Pancreas (tissue), 10 donors: ENCODE measurements around the gene PSMD9. TPM values are rescaled to one million over a fixed set of nuclear protein-coding genes. Genes with fewer than 3 reads are reported as not detected.
A peak's percentile ranks its signal among the peaks of the same experiment; 100 is the strongest.

Source experiments
- ATAC-seq, 4 donors: fragments of 200-7000 bp; cut with Tn5 transposase; one replicate each; pipeline versions ENCODE4 v1.8.0 to v1.9.1; 2020; ENCODE audit warnings: mild to moderate bottlenecking in 4 of 4, moderate library complexity in 4 of 4
- DNase-seq, 6 donors: peaks; one replicate each; pipeline ENCODE4 v3.0.0-alpha.2; 2020
- FAIRE-seq: peaks from 2 replicates; lab custom pipeline; 2012; peaks lifted over from hg19 to GRCh38; lab: Jason Lieb, UNC
- H3K27ac ChIP-seq, 4 donors: fragments of 200-600 bp; sonication (generic); 1 replicate in 3 of 4; 2 replicates in 1 of 4; pipeline versions ENCODE4 v1.5.0 to v1.8.0; 2020
- H3K27me3 ChIP-seq, 4 donors: fragments of 200-600 bp; one replicate each; pipeline ENCODE4 v1.8.0; 2021
- H3K36me3 ChIP-seq, 3 donors: fragments of 200-600 bp; sonication (generic) in 1 of 3; one replicate each; pipeline versions ENCODE4 v1.5.0 to v1.8.0; 2020 to 2021
- H3K4me1 ChIP-seq, 3 donors: fragments of 200-600 bp; one replicate each; pipeline ENCODE4 v1.8.0; 2021
- H3K4me3 ChIP-seq, 4 donors: fragments of 200-600 bp; sonication (generic) in 2 of 4; one replicate each; pipeline versions ENCODE4 v1.5.0 to v1.8.0; 2020 to 2021
- H3K9me3 ChIP-seq, 4 donors: fragments of 200-600 bp; one replicate each; pipeline ENCODE4 v1.8.0; 2021
- WGBS, 2 donors: extraction: QIAGEN DNeasy Blood & Tissue Kit; methylation state at CpG; one replicate each; pipeline ENCODE4 v1.1.7; 2013; 5-methylcytosine and 5-hydroxymethylcytosine counted together
- intact Hi-C, 3 donors: fragments of 100-400 bp; cut with DNase I; formaldehyde crosslinking; loops; one replicate each; pipeline versions ENCODE4 v1.11.1 to v1.14.2; 2022
- polyA plus RNA-seq, 2 donors: library from polyadenylated mRNA; stranded (reverse); fragments of 200-250 nt; gene quantifications; one replicate each; pipeline ENCODE4 v1.2.3, GENCODE V29; 2013
- total RNA-seq, 6 donors: library from RNA; stranded (reverse); fragmentation: NEBNext Ultra II Directional in 4 of 6; extraction: Animal tissue kit (Norgen Biotek cat#: 25700) in 4 of 6; gene quantifications; one replicate each; pipeline versions ENCODE4 v1.2.1 to v1.2.4, GENCODE V29; 2021 to 2023
- TF ChIP-seq, protein P1 (sequence below), 4 donors: fragments of 200-600 bp; sonication (generic) in 3 of 4; IDR thresholded peaks; one replicate each; pipeline versions ENCODE4 v1.5.0 to v1.8.0; 2021; ENCODE audit warnings: antibody characterized with exemption in 4 of 4
- donor health status: healthy with polysubstance abuse.
- donor health status: DM: no; HTN: no; CAD: no; lungs with moderate emphysema.
- donor health status: DM: no; HTN: no; CAD: no.
- donor health status: control.
- donor health status: control.
- donor health status: Bipolar disorder and iron deficiency.
- donor health status: DM: yes; HTN: yes; CAD: no.
- donor health status: DM: no; HTN: no; CAD: no.
- donor health status: DM: no; HTN: no; CAD: no.
- donor health status: DM: yes; HTN: yes; CAD: no.

Gene PSMD9
- total and polyA plus RNA-seq, 8 donors, result 20.5 to 39.4 (median 25.6) TPM

GRCh38 chr12:121946313-121947025, 57.9 kb downstream of the PSMD9 start:
- intact Hi-C loops, result no loop called here
- Histone ChIP-seq H3K36me3 (no peaks in the 10 kb centered on the region), H3K4me3 (no peak overlapping the region), H3K27ac (no peak overlapping the region), H3K4me1 (no peaks in the 10 kb centered on the region), H3K27me3 (no peaks in the 10 kb centered on the region), H3K9me3 (no peaks in the 10 kb centered on the region)
- DNase-seq, result no peak
- TF ChIP-seq, protein P1, sequence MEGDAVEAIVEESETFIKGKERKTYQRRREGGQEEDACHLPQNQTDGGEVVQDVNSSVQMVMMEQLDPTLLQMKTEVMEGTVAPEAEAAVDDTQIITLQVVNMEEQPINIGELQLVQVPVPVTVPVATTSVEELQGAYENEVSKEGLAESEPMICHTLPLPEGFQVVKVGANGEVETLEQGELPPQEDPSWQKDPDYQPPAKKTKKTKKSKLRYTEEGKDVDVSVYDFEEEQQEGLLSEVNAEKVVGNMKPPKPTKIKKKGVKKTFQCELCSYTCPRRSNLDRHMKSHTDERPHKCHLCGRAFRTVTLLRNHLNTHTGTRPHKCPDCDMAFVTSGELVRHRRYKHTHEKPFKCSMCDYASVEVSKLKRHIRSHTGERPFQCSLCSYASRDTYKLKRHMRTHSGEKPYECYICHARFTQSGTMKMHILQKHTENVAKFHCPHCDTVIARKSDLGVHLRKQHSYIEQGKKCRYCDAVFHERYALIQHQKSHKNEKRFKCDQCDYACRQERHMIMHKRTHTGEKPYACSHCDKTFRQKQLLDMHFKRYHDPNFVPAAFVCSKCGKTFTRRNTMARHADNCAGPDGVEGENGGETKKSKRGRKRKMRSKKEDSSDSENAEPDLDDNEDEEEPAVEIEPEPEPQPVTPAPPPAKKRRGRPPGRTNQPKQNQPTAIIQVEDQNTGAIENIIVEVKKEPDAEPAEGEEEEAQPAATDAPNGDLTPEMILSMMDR (IDR thresholded peaks at IDR 0.05), result no peak
- no peak for FAIRE-seq
- no peak for ATAC-seq
- WGBS, 2 donors, result 95 to 96% methylated on average over 2 of the region's 2 CpGs

GRCh38 chr12:121947981-121948380, 59.4 kb downstream of the PSMD9 start:
- Histone ChIP-seq H3K9me3 (no peaks in the 10 kb centered on the region), H3K36me3 (no peaks in the 10 kb centered on the region), H3K4me3 (no peak overlapping the region), H3K4me1 (no peaks in the 10 kb centered on the region), H3K27ac (no peak overlapping the region), H3K27me3 (no peaks in the 10 kb centered on the region)
- intact Hi-C loops, result no loop called here
- no peak for ATAC-seq
- 92 to 94% methylated on average over 2 of the region's 2 CpGs for WGBS, 2 donors
- DNase-seq, result no peak
- TF ChIP-seq, protein P1 (IDR thresholded peaks at IDR 0.05), result no peak
- no peak for FAIRE-seq

DNA sequence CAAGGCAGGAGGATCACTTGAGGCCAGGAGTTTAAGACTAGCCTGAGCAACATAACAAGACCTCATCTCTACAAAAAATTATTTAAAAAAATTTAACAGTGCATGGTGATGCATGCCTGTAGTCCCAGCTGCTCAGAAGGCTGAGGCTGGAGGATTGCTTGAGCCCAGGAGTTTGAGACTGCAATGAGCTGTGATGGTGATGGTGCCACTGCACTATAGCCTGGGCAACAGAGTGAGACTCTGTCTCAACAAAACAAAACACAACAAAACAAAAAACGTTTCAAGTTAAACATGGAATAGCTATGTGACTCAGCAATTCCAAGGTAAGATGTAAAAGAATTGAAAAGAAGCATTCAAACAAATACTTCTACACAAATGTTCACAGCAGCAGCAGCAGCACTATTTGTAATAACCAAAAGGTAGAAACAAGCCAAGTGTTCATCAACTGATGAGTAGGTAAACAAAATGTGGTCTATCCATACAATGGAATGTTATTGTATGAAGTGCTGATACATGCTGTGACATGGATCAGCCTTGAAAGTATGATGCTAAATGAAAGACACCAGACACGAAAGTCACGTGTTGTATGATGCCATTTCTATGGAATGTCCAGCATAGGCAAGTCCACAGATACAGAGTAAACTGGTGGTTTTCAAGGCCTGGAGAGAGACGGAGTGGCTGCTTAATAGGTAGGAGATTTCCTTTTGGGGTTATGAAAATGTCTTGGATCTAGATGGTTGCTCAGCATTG, 61.2 kb downstream of the PSMD9 start:
- Histone ChIP-seq H3K36me3 (no peaks in the 10 kb centered on the region), H3K4me3 (no peak overlapping the region), H3K4me1 (no peaks in the 10 kb centered on the region), H3K9me3 (no peaks in the 10 kb centered on the region), H3K27ac (no peak overlapping the region), H3K27me3 (no peaks in the 10 kb centered on the region)
- FAIRE-seq, result no peak
- intact Hi-C loops, result no loop called here
- WGBS, 2 donors, result 65 to 70% methylated on average over 4 of the region's 4 CpGs
- TF ChIP-seq, protein P1 (IDR thresholded peaks at IDR 0.05), result no peak
- ATAC-seq, result peak in 1 of 4 donors; percentile 18
- DNase-seq, result no peak

- TF ChIP-seq, protein P1 (IDR thresholded peaks at IDR 0.05), result no peak
- H3K4me1 ChIP-seq, result no peaks in the 10 kb centered on the region
- ATAC-seq (no peak), DNase-seq (no peak), FAIRE-seq (no peak)
- H3K4me3 ChIP-seq, result no peak overlapping the region
- H3K36me3 ChIP-seq, result no peaks in the 10 kb centered on the region
- intact Hi-C loops, result no loop called here
- H3K9me3 ChIP-seq, result no peaks in the 10 kb centered on the region
- 58 to 64% methylated on average over 4 of the region's 4 CpGs for WGBS, 2 donors
- H3K27me3 ChIP-seq, result no peaks in the 10 kb centered on the region
- H3K27ac ChIP-seq, result no peak overlapping the region
These were observed 64.6 kb downstream of the PSMD9 start for GRCh38 chr12:121953117-121953692.
